ENCODE results near the gene SLC6A19. TPM values are rescaled to one million over a fixed set of nuclear protein-coding genes. Genes with fewer than 3 reads are reported as not detected.

The SLC6A19 gene
- total RNA-seq, 2 donors from 2014 or later: 0.09 to 0.15 TPM

GRCh38 chr5:1270426-1270825, 69.0 kb downstream of the SLC6A19 start:
- H3K4me1 ChIP-seq (ENCODE audit: control insufficient read depth, insufficient read depth, low read length): no peaks in the 10 kb centered on the region
- no peaks in the 10 kb centered on the region for H3K27me3 ChIP-seq (ENCODE audit: control insufficient read depth, insufficient read depth, low read length, poor library complexity, severe bottlenecking)
- H3K9me3 ChIP-seq (ENCODE audit: control insufficient read depth, low read length): no peaks in the 10 kb centered on the region
- 94 to 96% methylated on average over 19 to 22 of the region's 22 CpGs for WGBS, 2 experiments (ENCODE audit: insufficient coverage in 1 of 2, insufficient read length in 1 of 2)
- H3K9me3 Mint-ChIP-seq: no peaks in the 10 kb centered on the region
- no peak overlapping the region for H3K27ac Mint-ChIP-seq
- no peak overlapping the region for H3K4me3 Mint-ChIP-seq
- TF ChIP-seq CTCF (conservative IDR thresholded peaks at IDR 0.05): no peak
- no peak overlapping the region for H3K4me3 ChIP-seq (ENCODE audit: low read length)
- peaks cover 6% of the 10 kb centered on the region for H3K36me3 Mint-ChIP-seq (ENCODE audit: low read depth)
- no peak overlapping the region for H3K27ac ChIP-seq (ENCODE audit: low read depth, low read length)
- H3K27me3 Mint-ChIP-seq (ENCODE audit: insufficient read depth): no peaks in the 10 kb centered on the region
- no peak for DNase-seq
- H3K36me3 ChIP-seq (ENCODE audit: control insufficient read depth, insufficient read depth, low read length): no peaks in the 10 kb centered on the region
- H3K9ac ChIP-seq (ENCODE audit: extremely low read depth, low read length, poor library complexity, severe bottlenecking): no peak overlapping the region
- H3K4me1 Mint-ChIP-seq: no peaks in the 10 kb centered on the region

DNA sequence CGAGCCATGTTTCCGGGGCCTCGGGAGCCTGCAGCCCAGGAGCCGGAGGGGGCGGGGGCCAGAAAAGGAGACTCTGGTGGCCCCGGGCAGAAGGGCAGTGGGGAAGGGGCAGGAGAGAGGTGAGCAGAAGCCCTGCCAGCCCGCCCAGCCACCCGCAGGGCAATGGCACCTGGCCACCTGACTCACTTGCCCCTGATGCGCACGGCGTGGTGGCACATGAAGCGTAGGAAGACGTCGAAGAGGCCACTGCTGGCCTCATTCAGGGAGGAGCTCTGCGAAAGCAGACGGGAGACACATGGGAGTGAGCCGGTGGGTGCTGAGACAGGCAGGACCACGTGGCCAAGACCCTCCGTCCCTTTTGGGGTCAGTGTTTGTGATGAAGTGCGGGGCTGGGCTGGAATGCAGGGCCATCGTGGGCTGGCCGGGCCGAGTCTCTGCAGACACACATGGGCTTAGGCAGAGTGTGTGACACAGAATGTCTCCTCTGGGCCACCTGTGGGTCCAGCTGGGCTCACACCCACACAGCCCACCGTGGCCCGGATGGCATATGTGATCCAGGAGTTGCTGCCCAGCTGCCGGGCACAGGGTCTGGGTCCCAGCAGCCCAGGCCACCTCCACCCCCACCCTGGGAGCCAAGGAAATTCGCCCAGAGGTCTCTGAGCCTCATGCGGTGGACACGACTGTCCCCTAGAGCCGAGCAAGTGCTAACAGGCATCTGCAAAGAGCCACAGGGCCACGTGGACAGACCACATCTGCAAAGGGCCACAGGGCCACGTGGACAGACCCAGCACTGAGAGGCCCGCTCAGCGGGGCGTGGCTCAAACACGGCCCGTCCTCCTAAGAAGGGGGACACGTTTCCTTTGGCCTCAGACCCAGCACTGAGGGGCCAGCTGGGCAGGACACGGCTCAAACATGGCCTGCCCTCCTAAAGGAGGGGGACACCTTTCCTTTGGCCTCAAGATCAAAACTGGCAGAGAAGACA, 69.8 kb downstream of the SLC6A19 start:
- no peak overlapping the region for H3K9ac ChIP-seq (ENCODE audit: extremely low read depth, low read length, poor library complexity, severe bottlenecking)
- no peaks in the 10 kb centered on the region for H3K27me3 Mint-ChIP-seq (ENCODE audit: insufficient read depth)
- H3K4me3 ChIP-seq (ENCODE audit: low read length): no peak overlapping the region
- 93 to 97% methylated on average over 34 to 39 of the region's 39 CpGs for WGBS, 2 experiments (ENCODE audit: insufficient coverage in 1 of 2, insufficient read length in 1 of 2)
- no peaks in the 10 kb centered on the region for H3K9me3 Mint-ChIP-seq
- no peaks in the 10 kb centered on the region for H3K36me3 ChIP-seq (ENCODE audit: control insufficient read depth, insufficient read depth, low read length)
- H3K4me1 ChIP-seq (ENCODE audit: control insufficient read depth, insufficient read depth, low read length): no peaks in the 10 kb centered on the region
- peaks cover 6% of the 10 kb centered on the region for H3K36me3 Mint-ChIP-seq (ENCODE audit: low read depth)
- H3K27me3 ChIP-seq (ENCODE audit: control insufficient read depth, insufficient read depth, low read length, poor library complexity, severe bottlenecking): no peaks in the 10 kb centered on the region
- TF ChIP-seq CTCF (conservative IDR thresholded peaks at IDR 0.05): no peak
- no peak overlapping the region for H3K27ac ChIP-seq (ENCODE audit: low read depth, low read length)
- H3K27ac Mint-ChIP-seq: no peak overlapping the region
- no peak for DNase-seq
- no peaks in the 10 kb centered on the region for H3K9me3 ChIP-seq (ENCODE audit: control insufficient read depth, low read length)
- no peaks in the 10 kb centered on the region for H3K4me1 Mint-ChIP-seq
- H3K4me3 Mint-ChIP-seq: no peak overlapping the region

DNA sequence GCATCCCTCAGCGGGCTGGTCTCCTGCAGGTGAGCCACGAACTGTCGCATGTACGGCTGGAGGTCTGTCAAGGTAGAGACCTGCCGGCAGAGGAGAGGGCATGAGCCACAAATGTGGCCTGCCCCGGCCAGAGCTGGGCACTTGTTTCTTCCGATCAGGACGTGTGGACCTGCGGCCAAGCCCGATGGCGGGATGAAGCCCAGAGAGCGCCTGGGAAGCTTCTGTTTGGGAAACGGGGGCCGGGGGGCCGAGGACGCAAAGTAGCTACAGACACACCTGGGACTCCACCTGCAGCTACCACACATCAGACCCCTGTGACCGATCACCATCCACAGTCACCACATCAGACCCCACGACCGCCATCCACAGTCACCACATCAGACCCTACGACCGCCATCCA, 70.8 kb downstream of the SLC6A19 start:
- H3K27me3 ChIP-seq (ENCODE audit: control insufficient read depth, insufficient read depth, low read length, poor library complexity, severe bottlenecking): no peaks in the 10 kb centered on the region
- no peak overlapping the region for H3K9ac ChIP-seq (ENCODE audit: extremely low read depth, low read length, poor library complexity, severe bottlenecking)
- Mint-ChIP-seq H3K27me3 (ENCODE audit: insufficient read depth) (no peaks in the 10 kb centered on the region), H3K36me3 (ENCODE audit: low read depth) (peaks cover 6% of the 10 kb centered on the region), H3K4me3 (no peak overlapping the region), H3K9me3 (no peaks in the 10 kb centered on the region), H3K4me1 (no peaks in the 10 kb centered on the region), H3K27ac (no peak overlapping the region)
- no peak overlapping the region for H3K4me3 ChIP-seq (ENCODE audit: low read length)
- H3K36me3 ChIP-seq (ENCODE audit: control insufficient read depth, insufficient read depth, low read length): no peaks in the 10 kb centered on the region
- no peaks in the 10 kb centered on the region for H3K9me3 ChIP-seq (ENCODE audit: control insufficient read depth, low read length)
- no peak for TF ChIP-seq CTCF (conservative IDR thresholded peaks at IDR 0.05)
- no peak for DNase-seq
- H3K4me1 ChIP-seq (ENCODE audit: control insufficient read depth, insufficient read depth, low read length): no peaks in the 10 kb centered on the region
- WGBS, 2 experiments (ENCODE audit: insufficient coverage in 1 of 2, insufficient read length in 1 of 2): 93 to 94% methylated on average over 9 to 17 of the region's 21 CpGs
- H3K27ac ChIP-seq (ENCODE audit: low read depth, low read length): no peak overlapping the region

All from endodermal cell (in vitro differentiated cells).